SH-SY5Y (cell line): Measurements from ENCODE around the gene SLF2.

Experiments
- GATA2 ChIP-seq: IDR thresholded peaks from 2 replicates; pipeline ENCODE4 v1.6.1; 2011; ENCODE audit warnings: mild to moderate bottlenecking, low read depth, low read length
- GATA3 ChIP-seq: IDR thresholded peaks from 2 replicates; pipeline ENCODE4 v1.6.1; 2011; ENCODE audit warnings: low read depth, mild to moderate bottlenecking, low read length, moderate library complexity

DNA sequence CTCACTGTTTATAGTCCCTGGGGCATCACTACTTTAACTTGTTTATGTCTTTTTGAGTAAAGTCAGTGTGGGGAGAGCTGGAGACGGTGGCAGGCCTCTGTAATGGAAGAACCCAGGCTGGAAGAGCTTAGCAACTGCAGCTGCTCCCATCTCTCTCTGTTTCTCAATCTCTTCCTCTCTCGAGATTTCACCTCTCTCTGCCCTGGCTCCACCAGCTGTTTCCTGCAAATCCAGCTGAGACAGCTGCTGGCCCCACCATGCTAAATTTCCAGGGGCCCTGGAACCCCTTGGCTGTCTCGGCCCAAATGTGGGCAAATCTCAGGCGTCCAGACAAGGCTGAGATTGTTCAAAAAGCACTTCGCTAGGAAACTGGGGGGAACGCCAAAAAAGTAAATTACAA, 25.8 kb upstream of the SLF2 start:
- TF ChIP-seq GATA2 (no peak), GATA3 (no peak)
